OCI-LY3 (cell line): ENCODE results near the gene NGF.

ENCODE experiments used
- H2AFZ ChIP-seq: fragments of 200-600, 300-600 bp; shearing (Covaris generic); 2 replicates; pipeline ENCODE4 v1.6.0; 2014; ENCODE audit warnings: antibody characterized with exemption, low read depth, low read length
- H3K27ac ChIP-seq: fragments of 200-600, 300-600 bp; sonication (generic); 2 replicates; pipeline ENCODE4 v1.5.1; 2014; ENCODE audit warnings: mild to moderate bottlenecking, low read length, moderate library complexity, mixed read lengths
- H3K27me3 ChIP-seq: fragments of 200-600, 300-600 bp; sonication (generic); 2 replicates; pipeline ENCODE4 v1.6.1; 2014; ENCODE audit warnings: low read depth, low read length, mixed read lengths
- H3K36me3 ChIP-seq: fragments of 200-600, 300-600 bp; sonication (generic); replicated peaks from 2 replicates; pipeline ENCODE3; 2014; ENCODE audit warnings: low read depth, low read length, mixed read lengths
- H3K4me1 ChIP-seq: fragments of 300-600, 200-600 bp; sonication (generic); 2 replicates; pipeline ENCODE4 v1.6.1; 2014; ENCODE audit warnings: low read length, mixed read lengths
- H3K4me2 ChIP-seq: fragments of 200-600, 300-600 bp; sonication (generic); 2 replicates; pipeline ENCODE4 v1.6.1; 2014; ENCODE audit warnings: low read length, mixed read lengths
- H3K4me3 ChIP-seq: fragments of 300-600, 200-600 bp; sonication (generic); 2 replicates; pipeline ENCODE4 v1.5.1; 2014; ENCODE audit warnings: antibody characterized with exemption, mild to moderate bottlenecking, low read length, moderate library complexity
- H3K79me2 ChIP-seq: fragments of 300-600, 200-600 bp; shearing (Covaris generic); 2 replicates; pipeline ENCODE4 v1.6.1; 2014; ENCODE audit warnings: mild to moderate bottlenecking, low read length, mixed read lengths
- H3K9ac ChIP-seq: fragments of 300-600, 200-600 bp; shearing (Covaris generic); 2 replicates; pipeline ENCODE4 v1.6.0; 2014; ENCODE audit warnings: mild to moderate bottlenecking, low read length, moderate library complexity
- H3K9me3 ChIP-seq: fragments of 200-600, 300-600 bp; shearing (Covaris generic); 2 replicates; pipeline ENCODE4 v1.6.1; 2014; ENCODE audit warnings: low read length, mixed read lengths; ENCODE audit not compliant: insufficient read depth
- H4K20me1 ChIP-seq: fragments of 200-600, 300-600 bp; sonication (generic); 2 replicates; pipeline ENCODE4 v1.6.1; 2016; ENCODE audit warnings: low read length, mixed read lengths; ENCODE audit not compliant: insufficient read depth
- EZH2phosphoT487 ChIP-seq: fragments of 200-600 bp; shearing (Covaris generic); IDR thresholded peaks from 2 replicates; pipeline ENCODE4 v1.6.1; 2018; ENCODE audit warnings: antibody characterized with exemption, mixed run types, low read depth
- TF ChIP-seq, protein P1 (sequence below): fragments of 200-600, 300-600 bp; sonication (generic); IDR thresholded peaks from 2 replicates; pipeline ENCODE4 v1.5.1; 2014; ENCODE audit warnings: antibody characterized with exemption, low read length, low read depth

Gene NGF

DNA sequence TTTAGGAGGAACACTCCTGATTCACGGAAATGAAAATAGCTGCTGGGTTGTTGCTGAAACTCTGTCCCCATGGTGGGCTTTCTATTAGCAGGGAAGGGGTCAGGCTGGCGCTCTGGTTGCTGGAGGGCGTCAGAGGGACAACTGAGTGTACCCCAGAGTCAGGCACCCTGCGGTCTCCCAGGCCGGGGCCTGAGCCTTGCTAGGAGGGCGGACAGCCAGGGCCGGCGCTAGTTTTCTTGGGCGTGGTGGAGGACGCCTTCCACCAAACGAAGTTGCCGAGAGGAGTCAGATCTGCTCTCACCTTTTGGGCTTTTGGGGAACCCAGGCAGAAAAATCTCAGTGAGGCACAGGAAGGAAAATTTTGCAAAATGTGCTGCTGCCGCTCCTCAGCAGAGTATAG lies 54.8 kb downstream of the NGF start:
- Histone ChIP-seq H3K79me2 (no peaks in the 10 kb centered on the region), H3K4me2 (no peak overlapping the region), H3K4me3 (no peak overlapping the region), H3K27ac (no peak overlapping the region), H3K9me3 (no peaks in the 10 kb centered on the region), H3K4me1 (no peaks in the 10 kb centered on the region), H4K20me1 (no peaks in the 10 kb centered on the region), H3K27me3 (no peaks in the 10 kb centered on the region), H2AFZ (no peak overlapping the region), H3K9ac (no peak overlapping the region), H3K36me3 (no peaks in the 10 kb centered on the region)
- TF ChIP-seq EZH2phosphoT487 = no peak
- TF ChIP-seq, protein P1, sequence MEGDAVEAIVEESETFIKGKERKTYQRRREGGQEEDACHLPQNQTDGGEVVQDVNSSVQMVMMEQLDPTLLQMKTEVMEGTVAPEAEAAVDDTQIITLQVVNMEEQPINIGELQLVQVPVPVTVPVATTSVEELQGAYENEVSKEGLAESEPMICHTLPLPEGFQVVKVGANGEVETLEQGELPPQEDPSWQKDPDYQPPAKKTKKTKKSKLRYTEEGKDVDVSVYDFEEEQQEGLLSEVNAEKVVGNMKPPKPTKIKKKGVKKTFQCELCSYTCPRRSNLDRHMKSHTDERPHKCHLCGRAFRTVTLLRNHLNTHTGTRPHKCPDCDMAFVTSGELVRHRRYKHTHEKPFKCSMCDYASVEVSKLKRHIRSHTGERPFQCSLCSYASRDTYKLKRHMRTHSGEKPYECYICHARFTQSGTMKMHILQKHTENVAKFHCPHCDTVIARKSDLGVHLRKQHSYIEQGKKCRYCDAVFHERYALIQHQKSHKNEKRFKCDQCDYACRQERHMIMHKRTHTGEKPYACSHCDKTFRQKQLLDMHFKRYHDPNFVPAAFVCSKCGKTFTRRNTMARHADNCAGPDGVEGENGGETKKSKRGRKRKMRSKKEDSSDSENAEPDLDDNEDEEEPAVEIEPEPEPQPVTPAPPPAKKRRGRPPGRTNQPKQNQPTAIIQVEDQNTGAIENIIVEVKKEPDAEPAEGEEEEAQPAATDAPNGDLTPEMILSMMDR = no peak

DNA sequence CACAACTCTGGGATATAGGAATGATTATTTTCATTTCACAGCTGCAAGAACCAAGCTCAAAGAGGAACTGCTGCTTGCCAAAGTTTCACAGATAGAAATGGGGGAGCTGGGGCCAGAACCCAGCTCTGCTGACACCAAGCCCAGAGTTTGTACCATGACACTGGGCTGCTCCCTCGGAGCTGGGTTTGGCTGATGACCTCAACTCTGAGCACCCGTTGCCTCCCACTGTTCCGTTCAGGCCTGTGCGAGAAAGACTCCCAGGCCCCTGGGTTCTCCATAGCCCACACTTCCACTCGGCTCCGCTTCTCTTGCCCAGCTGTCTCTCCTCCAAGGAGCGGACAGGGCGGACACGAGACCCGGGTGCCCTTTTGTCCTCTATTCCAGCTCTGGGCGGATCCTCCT lies 55.2 kb downstream of the NGF start:
- H3K9me3 ChIP-seq = no peaks in the 10 kb centered on the region
- H3K36me3 ChIP-seq = no peaks in the 10 kb centered on the region
- H2AFZ ChIP-seq = no peak overlapping the region
- H3K9ac ChIP-seq = no peak overlapping the region
- no peaks in the 10 kb centered on the region for H3K79me2 ChIP-seq
- no peak overlapping the region for H3K27ac ChIP-seq
- no peaks in the 10 kb centered on the region for H4K20me1 ChIP-seq
- H3K4me2 ChIP-seq = no peak overlapping the region
- H3K4me1 ChIP-seq = no peaks in the 10 kb centered on the region
- TF ChIP-seq, protein P1 = no peak
- no peak for TF ChIP-seq EZH2phosphoT487
- no peak overlapping the region for H3K4me3 ChIP-seq
- H3K27me3 ChIP-seq = no peaks in the 10 kb centered on the region

DNA sequence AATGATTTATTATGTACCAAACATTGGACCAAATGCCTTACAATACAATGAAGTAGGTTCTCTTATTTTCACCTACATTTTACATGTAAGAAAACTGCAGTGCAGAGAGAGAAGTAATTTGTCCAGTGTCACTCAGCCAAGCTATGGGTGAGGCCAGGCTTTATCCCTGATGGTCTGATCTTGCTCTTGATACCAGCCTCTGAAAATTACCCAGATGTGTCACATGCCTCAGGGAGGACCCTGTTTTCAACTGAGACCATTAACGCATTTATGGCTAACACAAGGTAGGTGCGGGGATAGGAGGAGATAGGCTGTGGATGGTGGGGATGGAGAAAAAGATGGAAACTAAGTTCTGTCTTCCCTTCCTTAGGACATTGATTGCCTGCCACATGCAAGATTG lies 56.9 kb downstream of the NGF start:
- Histone ChIP-seq H3K36me3 (no peaks in the 10 kb centered on the region), H3K27me3 (no peaks in the 10 kb centered on the region), H4K20me1 (no peaks in the 10 kb centered on the region), H3K9ac (no peak overlapping the region), H3K4me3 (no peak overlapping the region), H2AFZ (no peak overlapping the region), H3K4me1 (no peaks in the 10 kb centered on the region), H3K4me2 (no peak overlapping the region), H3K79me2 (no peaks in the 10 kb centered on the region), H3K27ac (no peak overlapping the region), H3K9me3 (no peaks in the 10 kb centered on the region)
- TF ChIP-seq EZH2phosphoT487 = no peak
- TF ChIP-seq, protein P1 = no peak

DNA sequence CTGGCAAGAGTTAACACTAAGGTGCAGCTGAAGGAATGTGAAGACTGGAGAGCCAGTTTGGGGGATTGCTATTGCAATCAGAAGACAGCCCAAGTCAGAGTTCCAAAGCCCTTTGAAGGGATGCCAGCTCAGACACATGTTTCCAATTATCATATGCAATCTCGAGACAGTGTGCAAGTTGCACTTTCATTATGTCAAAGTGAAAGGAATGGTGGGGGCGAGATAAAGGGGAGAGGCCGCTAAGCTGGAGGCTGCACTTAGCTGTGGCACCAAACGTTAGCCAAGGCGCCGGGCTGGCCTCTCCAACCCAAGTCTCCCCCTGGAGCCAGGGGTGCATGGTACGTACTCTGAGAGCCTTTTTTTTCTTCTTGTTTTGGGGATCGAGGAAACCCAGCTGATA lies 58.0 kb downstream of the NGF start:
- Histone ChIP-seq H3K79me2 (no peaks in the 10 kb centered on the region), H3K4me1 (no peaks in the 10 kb centered on the region), H2AFZ (no peak overlapping the region), H3K4me2 (no peak overlapping the region), H3K4me3 (no peak overlapping the region), H3K27ac (no peak overlapping the region), H3K9me3 (no peaks in the 10 kb centered on the region), H3K9ac (no peak overlapping the region), H3K27me3 (no peaks in the 10 kb centered on the region), H4K20me1 (no peaks in the 10 kb centered on the region), H3K36me3 (no peaks in the 10 kb centered on the region)
- no peak for TF ChIP-seq EZH2phosphoT487
- TF ChIP-seq, protein P1 = no peak
